ENCODE data around the gene MYLK. TPM values are rescaled to one million over a fixed set of nuclear protein-coding genes. Genes with fewer than 3 reads are reported as not detected.
A peak's percentile ranks its signal among the peaks of the same experiment; 100 is the strongest.

MYLK gene
- total and polyA plus RNA-seq, 2 of the 4 experiments (the other 2 are of a cell fraction) = 299 to 484 TPM

GRCh38 chr3:123781571-123782275 is 102.4 kb downstream of the MYLK start:
- Histone ChIP-seq H3K14ac (replicated peaks; ENCODE audit: low read depth, low read length) (peak overlapping the region; percentile 91), H3K23ac (ENCODE audit: low read depth, low read length) (peak overlapping the region; percentile 86), H3K27ac (ENCODE audit: insufficient read depth, low read length) (peak overlapping the region; percentile 40; the same call in 1 of the 2 replicates), H4K5ac (ENCODE audit: low read depth, low read length) (peak overlapping the region; percentile 75; the same call in 1 of the 2 replicates), H2AFZ (replicated peaks; ENCODE audit: low read length, poor library complexity) (no peak overlapping the region), H3K9ac (ENCODE audit: low read depth, low read length) (peak overlapping the region; percentile 52; the same call in 1 of the 2 replicates), H4K91ac (ENCODE audit: insufficient read depth, low read depth, low read length) (peak overlapping the region; percentile 94), H2AK5ac (ENCODE audit: low read depth, low read length) (peak overlapping the region; percentile 87; the same call in 1 of the 2 replicates), H3K18ac (ENCODE audit: low read depth, low read length) (peak overlapping the region; percentile 97; the same call in 1 of the 2 replicates), H2BK120ac (ENCODE audit: low read depth, low read length) (peak overlapping the region; percentile 97), H3K4me2 (ENCODE audit: low read depth, low read length) (peak overlapping the region; percentile 4; the same call in 1 of the 2 replicates), H3K9me3 (ENCODE audit: control insufficient read depth, insufficient read depth, low read length) (no peaks in the 10 kb centered on the region), H3K4me3 (ENCODE audit: insufficient read depth, low read depth, low read length) (no peak overlapping the region), H2AK9ac (replicated peaks; ENCODE audit: low read depth, low read length, poor library complexity) (no peak overlapping the region), H3K27me3 (ENCODE audit: control insufficient read depth, insufficient read depth, low read length) (no peaks in the 10 kb centered on the region), H4K8ac (ENCODE audit: low read depth in 2 of 2, low read length in 2 of 2) (peak overlapping the region; percentile 62 to 85; a peak in 3 of 4 replicates), H3K4me1 (ENCODE audit: control insufficient read depth, insufficient read depth, low read length) (peaks cover 42% of the 10 kb centered on the region), H3K4ac (ENCODE audit: low read depth, low read length) (peak overlapping the region; percentile 95; the same call in 1 of the 2 replicates), H2BK20ac (ENCODE audit: low read depth, low read length) (peak overlapping the region; percentile 94), H3K79me1 (ENCODE audit: low read depth in 1 of 2, low read length in 2 of 2) (peaks cover 42 to 67% of the 10 kb centered on the region in 2 experiments; a peak in 3 of 4 replicates), H3K56ac (ENCODE audit: extremely low read depth, insufficient read depth, low read length) (peak overlapping the region; percentile 70), H2BK5ac (ENCODE audit: low read depth, low read length, poor library complexity, severe bottlenecking) (peak overlapping the region; percentile 98), H3K36me3 (ENCODE audit: control insufficient read depth, insufficient read depth, low read length) (peaks cover 35% of the 10 kb centered on the region), H3K9me1 (ENCODE audit: insufficient read depth, low read length) (peaks cover 31% of the 10 kb centered on the region), H4K20me1 (ENCODE audit: insufficient read depth, low read length) (peaks cover 7% of the 10 kb centered on the region; the same call in 1 of the 2 replicates), H2BK15ac (ENCODE audit: low read depth, low read length) (peak overlapping the region; percentile 59; the same call in 2 of the 3 replicates)
- no CpG with 5 or more reads among the region's 6 CpGs for WGBS, 2 experiments (ENCODE audit: extremely low coverage in 2 of 2, insufficient read length in 1 of 2)
- ChIA-PET POLR2A (ENCODE audit: unreplicated experiment) (interaction anchor here (1.0 kb wide), 1 partner anchor 24 kb away, joined by 3 read pairs; no protein-coding TSS in a partner anchor), CTCF (interaction anchor here (1.2 kb wide), 2 partner anchors 10 to 58 kb away, joined by 3 to 4 read pairs; no protein-coding TSS in a partner anchor)
- ATAC-seq (ENCODE audit: low read depth) (peak; percentile 75), DNase-seq (peak; percentile 87)
- intact Hi-C loops (cut with micrococcal nuclease) (loop anchor here (2.0 to 5.0 kb wide), 2 partner anchors 31 to 101 kb away; partner anchors contain the start of gene MYLK), in situ Hi-C loops (cut with MboI; ENCODE audit: low sequenced_read_pairs) (no loop called here), dilution Hi-C loops (cut with HindIII; ENCODE audit: low sequenced_read_pairs, unreplicated experiment) (no loop called here)
- BruUV-seq (replicated peaks) = no TSS peak
- TF ChIP-seq BHLHE40 (IDR thresholded peaks at IDR 0.05; ENCODE audit: low read depth, low read length) = peak; percentile 46; the same call in 1 of the 2 replicates
- 0 out of 2 replicates have a peak, but pooled peaks have one; percentile 10 for TF ChIP-seq MAFK (IDR thresholded peaks at IDR 0.05; ENCODE audit: low read depth, low read length)
- TF ChIP-seq USF2 (IDR thresholded peaks at IDR 0.05; ENCODE audit: low read depth, low read length) = no peak
- no peak for TF ChIP-seq MXI1 (IDR thresholded peaks at IDR 0.05; ENCODE audit: borderline replicate concordance, low read depth, low read length)
- TF ChIP-seq CHD1 (IDR thresholded peaks at IDR 0.05; ENCODE audit: low read depth, low read length) = no peak
- 0 out of 2 replicates have a peak, but pooled peaks have one; percentile 6 for TF ChIP-seq FOS (IDR thresholded peaks at IDR 0.05; ENCODE audit: low read depth, low read length)
- TF ChIP-seq SMC3 (IDR thresholded peaks at IDR 0.05; ENCODE audit: low read depth, low read length) = no peak
- no peak for TF ChIP-seq CTCF (conservative IDR thresholded peaks at IDR 0.05; ENCODE audit: low read depth, low read length)
- TF ChIP-seq MAZ (IDR thresholded peaks at IDR 0.05; ENCODE audit: borderline replicate concordance, low read depth, low read length) = no peak
- TF ChIP-seq NFE2L2 (IDR thresholded peaks at IDR 0.05; ENCODE audit: low read depth, low read length) = no peak
- TF ChIP-seq RCOR1 (IDR thresholded peaks at IDR 0.05; ENCODE audit: insufficient replicate concordance, low read length) = no peak
- TF ChIP-seq RAD21 (IDR thresholded peaks at IDR 0.05; ENCODE audit: low read length) = no peak
- TF ChIP-seq CEBPB (IDR thresholded peaks at IDR 0.05; ENCODE audit: low read depth, low read length) = no peak
- TF ChIP-seq POLR2A (IDR thresholded peaks at IDR 0.05; ENCODE audit: low read depth, low read length) = no peak
- no peak for TF ChIP-seq RFX5 (IDR thresholded peaks at IDR 0.05; ENCODE audit: low read depth, low read length)

Measured in IMR-90 (cell line).